GM21526 (cell line): ENCODE data around the gene CAMK4.
"Not testable (repeated sequence)": the region's sequence is repeated elsewhere in the genome, so short reads cannot be mapped to it uniquely, and the experiment has no call there.

ENCODE experiments used
- ATAC-seq: cut with Tn5 transposase; IDR thresholded peaks from one replicate; pipeline ENCODE4 v1.9.1; 2021; ENCODE audit warnings: moderate library complexity; ENCODE audit not compliant: unreplicated experiment, low FRiP score

Gene CAMK4

DNA sequence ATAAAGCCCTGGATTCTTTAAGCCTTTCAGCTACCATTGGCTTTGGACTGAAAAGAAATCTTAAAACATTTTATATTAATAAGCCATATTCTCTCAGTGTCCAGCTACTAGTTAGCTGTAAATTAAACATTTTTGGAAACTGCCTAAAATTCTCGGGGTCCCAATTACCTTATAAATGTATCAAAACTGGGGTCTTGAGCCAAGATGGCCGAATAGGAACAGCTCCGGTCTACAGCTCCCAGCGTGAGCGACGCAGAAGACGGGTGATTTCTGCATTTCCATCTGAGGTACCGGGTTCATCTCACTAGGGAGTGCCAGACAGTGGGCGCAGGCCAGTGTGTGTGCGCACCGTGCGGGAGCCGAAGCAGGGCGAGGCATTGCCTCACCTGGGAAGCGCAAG, 77.9 kb downstream of the CAMK4 start:
- ATAC-seq = not testable (repeated sequence)

DNA sequence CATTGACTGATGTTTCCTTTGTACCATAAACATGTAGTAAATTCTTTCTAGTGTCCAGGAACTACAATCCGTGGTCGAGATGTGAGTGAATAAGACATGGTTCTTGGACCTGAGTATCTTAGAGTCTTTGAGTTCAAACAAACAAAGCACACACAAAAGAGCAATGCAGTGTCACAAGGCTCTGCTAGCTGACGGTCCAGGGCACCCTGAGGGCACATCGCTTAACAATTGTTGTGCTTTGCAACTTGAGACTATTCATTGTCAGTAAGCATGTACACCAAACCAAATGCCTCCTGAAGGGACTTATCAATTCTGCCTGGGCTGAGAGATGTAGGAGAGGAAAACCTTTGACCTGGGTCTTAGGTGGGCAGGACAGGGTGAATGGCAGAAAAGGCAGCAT, 84.8 kb downstream of the CAMK4 start:
- no peak for ATAC-seq

DNA sequence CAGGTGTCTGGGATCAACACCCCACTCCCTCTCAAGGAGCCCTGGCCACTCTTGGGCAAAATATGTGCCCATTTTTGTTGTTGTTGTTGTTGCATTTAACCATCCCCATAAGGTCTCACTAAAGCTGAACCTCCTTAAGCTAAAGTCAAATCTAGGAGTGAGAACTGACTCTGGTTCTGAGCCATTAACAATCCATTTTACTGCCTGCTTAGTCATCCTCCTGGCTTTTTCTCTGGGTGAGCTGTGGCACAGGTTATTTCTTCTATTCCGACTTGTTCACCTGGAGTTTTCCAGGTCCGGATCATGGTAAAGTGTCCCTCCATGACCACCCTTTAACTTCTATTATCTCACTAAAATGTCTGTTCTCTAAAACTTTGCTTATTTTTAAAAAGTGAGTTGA, 85.2 kb downstream of the CAMK4 start:
- no peak for ATAC-seq

DNA sequence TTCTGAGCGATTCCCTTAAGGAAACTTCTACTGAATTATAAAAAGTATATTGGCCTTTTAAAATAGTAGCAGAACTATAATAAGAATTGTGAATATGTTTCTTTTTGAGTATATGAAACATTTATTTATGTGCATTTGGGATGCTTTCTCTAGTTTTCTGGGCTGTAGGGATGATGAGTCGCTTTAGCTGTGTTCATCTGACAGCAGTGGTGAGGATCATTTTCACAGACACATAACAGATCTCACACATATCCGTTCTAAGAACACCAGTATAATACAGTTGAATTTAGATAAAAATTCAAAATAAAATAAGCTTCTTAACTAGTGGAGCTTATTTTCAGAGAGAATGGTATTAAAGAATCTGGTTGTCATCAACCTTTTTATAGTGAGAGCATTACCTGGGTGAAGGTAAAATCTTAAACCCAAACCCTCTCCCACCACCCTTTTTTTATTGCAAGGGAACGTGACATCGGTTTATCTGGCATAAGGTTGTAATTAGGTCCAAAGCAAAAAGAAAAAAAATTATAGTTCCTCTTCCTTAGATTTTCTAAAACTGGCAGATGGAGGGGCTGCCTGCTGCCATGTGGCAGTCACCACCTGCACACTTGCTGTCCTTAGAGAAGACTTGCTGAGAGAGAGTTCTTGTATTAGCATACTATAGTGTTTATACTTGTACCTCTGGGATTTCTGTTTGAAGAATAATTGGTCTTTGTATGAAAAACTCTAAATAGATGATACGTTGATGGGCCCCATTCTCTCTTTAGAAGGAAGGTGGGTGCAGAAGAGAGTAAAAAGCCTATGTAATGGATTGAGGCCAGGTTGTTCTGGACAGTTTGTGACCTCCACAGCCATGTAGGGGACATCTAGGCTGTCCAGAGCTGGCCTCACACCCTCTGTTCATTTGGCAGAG, 86.8 kb downstream of the CAMK4 start:
- no peak for ATAC-seq

DNA sequence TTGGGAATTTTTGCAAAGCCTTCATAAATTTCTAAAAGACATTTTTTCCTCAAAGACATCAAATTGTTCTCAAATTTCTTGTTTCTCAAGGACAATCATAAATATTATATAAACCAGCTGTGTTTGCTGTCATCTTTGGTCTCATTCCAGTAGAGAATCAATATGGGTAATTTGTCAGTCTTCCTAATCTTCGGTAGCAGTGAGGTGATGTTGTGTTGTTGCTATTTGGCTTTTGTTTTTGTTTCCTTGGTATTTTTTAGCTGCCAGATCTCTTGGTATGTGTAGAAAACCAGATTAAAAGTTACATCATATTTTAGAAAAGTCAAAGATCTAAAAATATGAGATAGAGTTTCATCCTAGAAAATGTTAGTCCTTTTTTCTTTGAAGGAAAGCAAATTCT, 87.5 kb downstream of the CAMK4 start:
- no peak for ATAC-seq

DNA sequence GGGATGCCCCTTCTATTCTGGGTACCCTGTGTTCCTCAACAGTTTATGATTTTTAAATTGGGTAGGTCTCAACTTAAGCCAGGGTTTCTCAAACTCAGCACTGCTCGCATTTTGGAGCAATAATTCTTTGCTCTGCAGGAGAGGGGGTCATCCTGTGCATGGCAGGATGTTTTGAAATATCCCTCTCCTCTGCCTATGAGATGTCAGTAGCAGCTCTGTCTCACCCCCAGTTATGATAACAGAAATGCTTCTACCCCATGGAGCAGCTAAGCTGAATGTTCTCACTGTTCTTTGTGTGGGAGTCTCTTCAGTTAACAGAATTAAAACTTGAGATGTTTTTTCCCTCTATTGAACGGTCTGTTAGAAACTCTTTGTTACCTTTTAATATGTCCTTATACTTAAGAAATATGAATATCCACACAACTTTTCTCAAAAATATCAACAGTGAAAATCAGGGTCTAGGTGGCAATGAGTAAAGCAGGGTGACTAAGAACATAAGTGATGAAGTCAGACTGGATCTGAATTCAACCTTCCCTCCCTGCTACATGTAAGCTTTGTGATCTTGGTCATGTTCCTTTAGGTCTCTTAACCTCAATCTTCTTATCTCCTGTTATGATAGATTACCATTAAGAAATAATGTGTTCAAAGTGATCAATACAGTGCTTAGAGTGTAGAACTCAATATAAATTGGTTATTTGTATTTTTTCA, 89.0 kb downstream of the CAMK4 start:
- ATAC-seq = no peak

DNA sequence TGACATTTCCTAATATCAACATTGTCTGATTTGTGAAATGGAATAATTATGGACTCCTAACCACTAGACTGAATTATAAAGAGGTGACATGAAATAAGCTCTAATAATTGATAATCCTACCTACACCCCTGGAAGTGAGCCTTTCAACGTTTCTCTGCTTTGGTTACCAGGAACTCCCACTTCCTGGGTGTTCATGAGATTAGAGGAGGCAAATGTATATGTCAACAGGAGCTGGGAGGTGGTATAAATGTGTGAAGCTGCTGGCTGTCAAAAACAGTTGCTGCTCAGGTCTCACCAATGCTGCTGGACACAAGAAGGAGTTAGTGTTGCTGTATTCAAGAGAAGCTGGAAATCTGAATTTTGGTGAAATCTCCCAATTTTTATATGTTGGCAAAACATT, 96.8 kb downstream of the CAMK4 start:
- ATAC-seq = no peak

DNA sequence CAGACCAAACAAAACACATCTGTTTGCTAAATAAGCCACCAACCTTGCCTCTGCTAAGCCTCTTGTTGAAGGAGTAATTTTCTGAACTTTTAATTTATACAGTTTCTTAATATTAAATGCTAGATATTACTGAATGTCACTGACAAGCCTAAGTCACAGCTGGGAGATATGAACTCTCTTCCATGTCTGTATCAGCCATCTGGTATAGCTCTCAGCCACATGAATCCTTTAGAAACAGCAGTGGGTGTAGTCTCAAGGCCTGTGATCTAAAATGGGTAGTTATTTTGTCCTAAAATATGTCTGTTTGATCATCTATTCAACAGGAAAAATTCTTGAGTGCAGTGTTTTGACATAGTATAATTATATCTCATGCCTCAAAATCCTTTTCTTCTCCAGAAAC, 97.2 kb downstream of the CAMK4 start:
- no peak for ATAC-seq

DNA sequence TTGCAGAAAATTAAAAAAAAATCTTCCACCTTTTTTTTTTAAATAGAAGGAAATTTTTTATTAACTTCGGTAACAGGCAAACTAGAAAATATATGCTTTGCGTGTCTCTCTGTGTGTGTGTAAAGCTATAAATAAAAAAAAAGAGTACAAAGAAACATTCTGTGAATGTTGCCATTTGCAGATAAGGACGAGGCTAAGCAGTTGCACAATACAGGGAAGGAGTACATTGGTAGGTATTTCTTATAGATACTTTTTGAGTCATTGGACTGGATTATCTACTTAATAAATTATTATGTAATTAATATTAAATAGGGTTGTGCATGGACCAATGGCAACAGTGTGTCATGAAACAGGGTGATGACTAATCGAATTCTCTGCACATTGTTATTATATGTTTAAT, 102.4 kb downstream of the CAMK4 start:
- ATAC-seq = no peak

DNA sequence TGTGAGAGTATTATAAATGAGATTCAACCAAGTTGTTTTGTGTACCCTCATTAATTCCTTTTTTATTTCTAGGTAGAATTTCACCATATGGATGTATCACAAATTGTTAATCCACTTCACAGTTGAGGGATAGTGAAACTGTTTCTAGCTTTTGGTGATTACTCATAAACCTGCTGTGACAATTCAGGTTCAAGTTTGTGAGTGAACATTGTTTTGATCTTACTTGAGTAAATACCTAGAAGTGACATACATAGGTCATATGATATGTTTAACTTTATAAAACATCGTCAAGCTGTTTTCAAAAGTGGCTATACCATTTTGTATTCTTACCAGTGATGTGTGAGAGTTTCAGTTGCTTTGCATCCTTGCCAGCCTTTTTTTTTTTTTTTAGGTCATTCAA, 112.9 kb downstream of the CAMK4 start:
- ATAC-seq = no peak

DNA sequence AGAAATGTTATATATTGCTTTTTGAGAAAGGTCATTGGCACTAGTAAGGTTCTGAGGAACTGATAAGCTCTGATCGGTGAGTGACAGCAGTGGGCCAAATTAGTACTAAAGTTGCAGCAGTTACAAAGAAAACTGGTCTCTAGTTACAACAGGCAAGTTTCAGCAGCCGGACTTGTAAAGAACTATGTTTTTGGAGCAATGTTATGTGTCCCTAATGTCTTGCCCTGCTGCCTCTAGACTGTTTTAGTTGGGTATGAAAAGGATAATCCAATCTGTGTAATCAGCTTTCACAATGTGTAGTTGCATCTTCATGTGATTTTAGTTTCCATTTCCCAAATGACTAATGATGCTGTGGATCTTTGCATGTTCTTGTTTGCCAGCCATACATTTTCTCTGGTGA, 113.5 kb downstream of the CAMK4 start:
- no peak for ATAC-seq

DNA sequence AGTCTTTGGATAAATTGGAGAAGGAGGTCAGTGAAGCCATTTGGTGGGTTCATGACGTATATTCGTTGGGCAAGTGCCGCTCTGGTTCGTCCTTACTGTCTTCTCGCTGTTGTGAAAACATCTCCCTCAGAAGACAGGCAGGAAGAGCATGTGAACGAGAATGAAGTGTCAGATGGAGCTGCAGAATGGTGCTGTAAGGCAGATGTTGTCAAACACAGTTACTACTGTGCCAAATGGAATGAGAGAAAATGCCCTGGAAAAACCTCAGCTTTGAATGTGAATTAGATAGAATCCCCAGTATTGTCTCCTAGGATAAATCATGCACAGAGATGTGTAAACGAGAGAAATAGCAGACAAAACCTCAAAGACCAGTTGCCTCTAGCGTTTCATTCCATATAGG, 121.5 kb downstream of the CAMK4 start:
- no peak for ATAC-seq

DNA sequence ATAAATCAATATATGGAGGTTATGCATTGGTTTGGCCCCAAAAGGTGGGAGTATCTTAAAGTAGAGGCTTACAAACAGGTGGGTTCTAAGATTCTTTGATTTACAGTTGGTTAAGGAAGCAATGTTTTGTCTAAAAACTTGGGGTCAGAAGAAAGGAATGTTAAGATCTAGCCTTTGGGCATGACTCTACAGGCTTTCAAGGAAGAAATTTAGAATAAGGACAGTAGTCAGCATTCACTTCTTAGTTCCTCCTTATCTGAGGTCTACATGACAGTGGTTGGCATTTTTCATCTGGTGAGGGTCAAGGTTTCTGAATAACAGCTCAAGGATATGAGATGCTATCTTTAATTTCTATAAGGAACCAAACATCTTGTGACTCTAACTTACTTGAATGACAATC, 122.8 kb downstream of the CAMK4 start:
- no peak for ATAC-seq

DNA sequence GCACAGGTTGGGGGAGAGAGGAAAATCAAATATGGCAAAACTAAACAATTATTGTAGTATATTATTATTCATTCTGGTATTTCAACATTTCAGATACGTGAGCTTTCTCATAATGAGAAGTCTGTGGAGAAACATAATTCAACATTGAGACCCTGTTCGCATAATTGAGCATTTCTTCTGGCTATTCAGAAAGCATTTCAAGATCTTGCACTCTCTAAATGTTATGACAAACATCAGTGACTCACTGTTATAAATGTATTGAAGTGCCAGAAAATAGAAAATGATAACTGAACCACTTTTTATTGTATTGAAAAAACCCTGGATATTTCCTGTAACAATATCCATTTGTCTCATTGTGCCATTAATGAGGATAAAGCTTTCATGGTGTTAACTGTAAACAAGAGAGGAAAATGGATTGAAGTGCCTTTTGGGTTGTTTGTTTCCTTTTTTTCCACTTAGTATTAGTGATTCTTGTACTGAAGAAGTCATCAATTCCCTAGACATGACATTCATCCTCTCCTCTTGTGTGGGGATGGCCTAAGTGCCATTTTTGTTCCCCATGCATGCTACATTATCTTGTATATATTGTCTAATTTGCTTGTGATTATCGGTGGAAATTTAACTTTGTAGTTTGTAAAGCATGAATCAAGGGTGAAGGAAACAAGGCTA, 124.6 kb downstream of the CAMK4 start:
- no peak for ATAC-seq

DNA sequence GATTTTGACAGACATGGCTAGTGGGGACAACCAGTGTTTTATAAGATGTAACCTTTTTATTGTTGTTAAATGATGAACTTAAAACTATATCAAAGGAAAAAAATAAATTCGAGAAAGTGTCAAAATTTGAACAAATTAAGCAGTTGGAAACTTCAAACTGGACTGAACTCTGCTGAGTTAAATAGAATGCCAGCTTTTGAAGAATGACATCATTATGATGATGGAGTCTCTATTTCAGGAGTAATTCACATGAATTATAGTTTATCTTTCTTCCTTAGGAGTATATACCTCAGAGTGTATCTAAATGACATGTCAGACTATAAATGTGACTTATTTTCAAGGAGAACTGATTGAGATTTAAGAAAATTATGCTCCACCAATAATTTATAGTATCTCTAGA, 125.2 kb downstream of the CAMK4 start:
- ATAC-seq = no peak

DNA sequence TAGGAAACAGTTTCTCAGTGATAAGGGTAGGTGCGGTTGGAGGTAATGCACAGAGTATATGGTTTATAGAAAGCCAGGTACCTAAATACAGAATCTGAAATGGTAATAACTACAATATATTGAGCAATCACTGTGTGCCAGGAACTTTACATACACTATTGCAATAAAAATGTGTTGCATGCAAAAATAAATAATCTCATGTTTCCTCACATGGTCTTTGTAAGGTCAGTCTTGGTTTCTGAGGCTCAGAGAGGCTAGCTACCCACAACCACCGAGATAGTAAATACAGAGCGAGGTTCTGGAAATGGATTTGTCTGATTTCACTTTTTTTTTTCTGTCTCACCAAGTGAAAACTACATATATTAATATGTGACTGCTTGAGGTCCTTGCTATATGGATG, 128.9 kb downstream of the CAMK4 start:
- ATAC-seq = no peak

DNA sequence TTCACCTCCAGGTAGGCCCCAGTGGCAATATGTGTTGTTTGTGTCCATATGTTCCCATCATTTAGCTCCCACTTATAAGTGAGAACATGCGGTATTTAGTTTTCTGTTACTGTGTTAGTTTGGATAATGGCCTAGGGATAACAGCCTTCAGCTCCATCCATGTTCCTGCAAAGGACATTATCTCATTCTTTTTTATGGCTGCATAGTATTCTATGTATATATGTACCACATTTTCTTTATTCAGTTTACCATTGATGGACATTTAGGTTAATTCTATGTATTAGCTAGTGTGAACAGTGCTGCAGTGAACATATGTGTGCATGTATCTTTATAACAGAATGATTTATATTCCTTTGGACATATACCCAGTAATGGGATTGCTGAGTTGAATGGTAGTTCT, 134.5 kb downstream of the CAMK4 start:
- not testable (repeated sequence) for ATAC-seq

DNA sequence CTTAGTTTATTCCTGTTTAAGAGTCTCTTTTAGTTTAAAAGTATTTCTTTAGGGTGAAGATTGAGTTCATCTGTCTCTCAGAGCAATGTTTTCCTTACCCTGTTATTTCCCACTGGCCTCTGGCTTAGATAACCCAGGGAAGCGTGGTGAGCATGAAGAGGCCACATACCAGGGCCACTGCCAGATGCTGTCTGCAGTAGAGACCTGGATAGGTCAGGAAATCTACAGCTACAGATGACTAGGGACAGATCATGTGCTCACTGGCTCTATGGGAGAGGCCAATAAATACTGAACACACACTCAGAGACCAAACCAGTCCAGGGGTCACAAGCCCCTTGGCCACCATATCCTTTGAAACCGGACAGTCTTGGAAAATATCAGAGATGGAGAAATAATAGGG, 136.0 kb downstream of the CAMK4 start:
- no peak for ATAC-seq

DNA sequence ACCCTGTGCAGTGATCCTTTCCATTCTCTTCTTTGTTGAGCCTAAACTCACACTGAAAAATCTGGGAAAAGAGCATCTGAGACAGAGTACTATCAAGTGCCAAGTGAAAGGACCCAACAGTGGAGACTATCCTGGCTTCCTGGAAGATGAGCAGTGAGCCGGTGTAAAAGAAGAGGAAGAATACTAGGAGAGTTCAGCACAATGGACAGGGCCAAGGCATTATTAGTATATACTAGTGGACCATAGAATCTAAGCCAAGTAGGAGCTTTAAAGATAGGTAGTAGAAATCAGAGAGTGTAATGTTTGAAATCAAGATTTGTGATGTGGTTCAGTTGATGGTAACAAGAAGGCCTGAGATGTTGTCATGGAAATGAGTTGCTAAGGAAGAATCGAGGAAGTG, 140.8 kb downstream of the CAMK4 start:
- ATAC-seq = no peak

DNA sequence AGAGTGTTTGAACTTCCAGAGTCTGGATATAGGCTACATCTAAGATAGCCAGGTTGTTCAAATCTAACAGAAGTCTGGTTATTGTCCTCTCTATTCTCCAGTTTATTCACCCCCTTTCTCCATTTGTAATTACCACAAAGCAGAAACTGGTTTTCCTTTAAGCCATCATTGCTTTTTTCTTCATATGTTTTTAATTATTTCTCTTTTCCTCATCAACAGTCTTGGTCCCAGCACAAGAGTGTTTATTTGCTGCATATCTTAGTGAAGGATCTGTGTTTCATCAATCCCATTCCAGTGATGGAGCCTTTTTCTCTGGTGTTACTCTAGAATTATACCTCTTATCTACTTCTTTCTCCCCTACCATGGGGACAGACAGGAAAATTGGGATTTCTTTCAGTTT, 142.2 kb downstream of the CAMK4 start:
- no peak for ATAC-seq

DNA sequence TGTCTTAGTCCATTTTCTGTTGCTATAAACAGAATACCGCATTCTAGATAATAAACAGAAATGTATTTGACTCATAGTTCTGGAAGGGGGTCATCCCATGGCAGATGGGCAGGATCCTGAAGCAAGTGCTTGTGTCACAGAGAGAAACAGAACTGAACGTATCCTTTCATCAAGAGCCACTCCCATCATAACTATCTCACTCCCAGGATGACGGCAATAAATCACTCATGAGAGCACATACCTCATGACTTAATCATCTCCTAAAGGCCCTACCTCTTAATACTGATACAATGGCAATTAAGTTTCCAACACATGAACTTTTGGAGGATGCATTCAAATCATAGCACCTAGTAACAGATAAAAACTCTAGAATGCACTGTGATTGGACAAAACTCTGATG, 142.9 kb downstream of the CAMK4 start:
- ATAC-seq = no peak

DNA sequence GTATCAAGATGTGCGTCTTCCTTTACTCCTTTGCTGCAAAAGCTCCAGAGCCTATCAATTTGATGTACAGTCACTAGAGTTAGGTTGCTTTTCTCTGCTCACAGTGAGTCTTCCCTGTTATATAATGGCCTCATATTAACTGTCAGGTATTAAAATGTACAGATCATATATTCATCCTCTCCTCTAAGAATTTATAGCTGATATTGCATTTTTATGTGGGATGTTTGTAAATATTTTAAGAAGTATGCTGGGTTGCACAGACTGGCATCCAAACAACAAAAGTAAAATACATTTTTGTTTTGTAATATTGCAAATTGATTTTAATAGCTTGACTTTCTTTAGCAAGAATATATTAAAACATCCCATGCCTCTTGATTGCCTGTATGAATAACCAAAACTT, 148.6 kb downstream of the CAMK4 start:
- no peak for ATAC-seq
